Neural cell (in vitro differentiated cells): ENCODE data around the gene KCNIP4. TPM values are rescaled to one million over a fixed set of nuclear protein-coding genes. Genes with fewer than 3 reads are reported as not detected.

Experiments used
- H2AFZ ChIP-seq: fragments of 200-600, 300-800 bp; sonication (generic), shearing (Covaris generic); 2 replicates; pipeline ENCODE4 v1.6.0; 2014; ENCODE audit warnings: low read depth, mild to moderate bottlenecking, antibody characterized with exemption, low read length, moderate library complexity
- H3F3A ChIP-seq: fragments of 200-600 bp; shearing (Covaris generic); 2 replicates; pipeline ENCODE4 v1.6.1; 2016; ENCODE audit warnings: mild to moderate bottlenecking, moderate library complexity, mixed read lengths, antibody characterized with exemption, low read length; ENCODE audit not compliant: insufficient read depth, poor library complexity, severe bottlenecking
- H3K27ac ChIP-seq: fragments of 200-600, 300-800 bp; sonication (generic), shearing (Covaris generic); 2 replicates; pipeline ENCODE4 v1.5.1; 2014; ENCODE audit warnings: mild to moderate bottlenecking, low read length, moderate library complexity
- H3K27me3 ChIP-seq: fragments of 300-800, 200-600 bp; sonication (generic), shearing (Covaris generic); 2 replicates; pipeline ENCODE4 v1.6.0; 2014; ENCODE audit warnings: mild to moderate bottlenecking, low read depth, low read length, moderate library complexity; ENCODE audit not compliant: insufficient read depth
- H3K36me3 ChIP-seq: fragments of 300-800, 200-600 bp; sonication (generic), shearing (Covaris generic); 2 replicates; pipeline ENCODE4 v1.5.1; 2014; ENCODE audit warnings: mild to moderate bottlenecking, antibody characterized with exemption, low read length, moderate library complexity; ENCODE audit not compliant: insufficient read depth
- H3K4me2 ChIP-seq: fragments of 300-800, 200-600 bp; sonication (generic), shearing (Covaris generic); 2 replicates; pipeline ENCODE4 v1.6.0; 2014; ENCODE audit warnings: mild to moderate bottlenecking, low read length
- H3K4me3 ChIP-seq: fragments of 300-800, 200-600 bp; sonication (generic), shearing (Covaris generic); 2 replicates; pipeline ENCODE4 v1.5.1; 2014; ENCODE audit warnings: mild to moderate bottlenecking, low read length, moderate library complexity
- H3K79me2 ChIP-seq: fragments of 200-600 bp; shearing (Covaris generic); replicated peaks from 2 replicates; pipeline ENCODE4 v1.6.0; 2014; ENCODE audit warnings: mild to moderate bottlenecking, low read length, moderate library complexity; ENCODE audit not compliant: insufficient read depth
- H3K9ac ChIP-seq: fragments of 300-800, 200-600 bp; sonication (generic), shearing (Covaris generic); 2 replicates; pipeline ENCODE4 v1.6.1; 2016; ENCODE audit warnings: mild to moderate bottlenecking, low read length, mixed read lengths
- H3K9me2 ChIP-seq: fragments of 200-600 bp; shearing (Covaris generic); 2 replicates; pipeline ENCODE4 v1.6.1; 2016; ENCODE audit warnings: mild to moderate bottlenecking, low read length, mixed read lengths; ENCODE audit not compliant: insufficient read depth
- H3K9me3 ChIP-seq: fragments of 200-600, 300-800 bp; sonication (generic), shearing (Covaris generic); 2 replicates; pipeline ENCODE4 v1.6.1; 2016; ENCODE audit warnings: mild to moderate bottlenecking, mixed run types, low read length, moderate library complexity, mixed read lengths
- H4K20me1 ChIP-seq: fragments of 200-600 bp; shearing (Covaris generic); 2 replicates; pipeline ENCODE4 v1.6.1; 2016; ENCODE audit warnings: mild to moderate bottlenecking, mixed run types; ENCODE audit not compliant: insufficient read depth
- EP300 ChIP-seq: fragments of 450-650 bp; conservative IDR thresholded peaks from 2 replicates; pipeline ENCODE4 v1.6.1; 2014; ENCODE audit warnings: antibody characterized with exemption, mild to moderate bottlenecking, moderate library complexity; ENCODE audit not compliant: poor library complexity, severe bottlenecking
- EZH2 ChIP-seq: fragments of 200-600, 300-800 bp; shearing (Covaris generic), sonication (generic); IDR thresholded peaks from 2 replicates; pipeline ENCODE4 v1.6.1; 2014; ENCODE audit warnings: antibody characterized with exemption, low read length, borderline replicate concordance, mild to moderate bottlenecking; ENCODE audit not compliant: insufficient read depth, poor library complexity, severe bottlenecking
- MXI1 ChIP-seq: fragments of 450-650 bp; conservative IDR thresholded peaks from 2 replicates; pipeline ENCODE4 v1.6.1; 2014; ENCODE audit warnings: antibody characterized with exemption, mild to moderate bottlenecking; ENCODE audit not compliant: poor library complexity, severe bottlenecking
- POLR2AphosphoS5 ChIP-seq: IDR thresholded peaks from 2 replicates; pipeline ENCODE4 v1.6.1; 2012
- RAD21 ChIP-seq: fragments of 450-650 bp; conservative IDR thresholded peaks from 2 replicates; pipeline ENCODE4 v1.6.1; 2014; ENCODE audit warnings: antibody characterized with exemption, mild to moderate bottlenecking, moderate library complexity
- SMC3 ChIP-seq: fragments of 450-650 bp; conservative IDR thresholded peaks from 2 replicates; pipeline ENCODE4 v1.6.1; 2014; ENCODE audit warnings: antibody characterized with exemption, mild to moderate bottlenecking, moderate library complexity; ENCODE audit not compliant: poor library complexity
- TAF1 ChIP-seq: IDR thresholded peaks from 2 replicates; pipeline ENCODE4 v1.6.1; 2012; ENCODE audit warnings: low read depth
- polyA plus RNA-seq: library from polyadenylated mRNA; depleted of rRNA; stranded (reverse); fragments of >200 nt; gene quantifications from 2 replicates; pipeline ENCODE4 v1.2.3, GENCODE V29; 2014
- TF ChIP-seq, protein P1 (sequence below): fragments of 450-650 bp; IDR thresholded peaks from 2 replicates; pipeline ENCODE4 v1.5.1; 2014; ENCODE audit warnings: antibody characterized with exemption, mild to moderate bottlenecking, moderate library complexity; ENCODE audit not compliant: poor library complexity, severe bottlenecking
- TF ChIP-seq, protein P2 (sequence below): IDR thresholded peaks from 2 replicates; pipeline ENCODE4 v1.6.1; 2012; ENCODE audit warnings: borderline replicate concordance

Gene KCNIP4
- polyA plus RNA-seq, 1 donor from 2014 or later: 22.8 TPM

DNA sequence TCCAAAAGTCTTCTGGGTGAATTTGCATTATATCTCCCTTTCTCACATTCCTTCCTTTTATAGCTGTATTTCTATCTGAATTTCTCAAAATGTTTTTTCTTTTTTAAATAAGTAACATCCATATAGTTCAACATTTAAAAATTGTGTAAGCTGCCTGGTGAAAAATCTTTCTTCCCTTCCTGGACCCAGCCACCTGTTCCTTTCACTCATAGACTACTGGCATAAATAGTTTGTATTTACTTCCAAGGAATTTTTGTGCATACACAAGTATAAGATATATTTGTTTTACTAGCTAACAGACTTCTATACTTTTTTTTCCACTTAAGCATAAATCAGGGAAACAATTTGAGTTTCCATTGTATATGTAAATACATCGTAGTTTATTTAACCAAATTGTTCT lies 1212.6 kb downstream of the KCNIP4 start:
- TF ChIP-seq SMC3: no peak
- no peak for TF ChIP-seq MXI1
- no peak for TF ChIP-seq EZH2
- TF ChIP-seq, protein P1, sequence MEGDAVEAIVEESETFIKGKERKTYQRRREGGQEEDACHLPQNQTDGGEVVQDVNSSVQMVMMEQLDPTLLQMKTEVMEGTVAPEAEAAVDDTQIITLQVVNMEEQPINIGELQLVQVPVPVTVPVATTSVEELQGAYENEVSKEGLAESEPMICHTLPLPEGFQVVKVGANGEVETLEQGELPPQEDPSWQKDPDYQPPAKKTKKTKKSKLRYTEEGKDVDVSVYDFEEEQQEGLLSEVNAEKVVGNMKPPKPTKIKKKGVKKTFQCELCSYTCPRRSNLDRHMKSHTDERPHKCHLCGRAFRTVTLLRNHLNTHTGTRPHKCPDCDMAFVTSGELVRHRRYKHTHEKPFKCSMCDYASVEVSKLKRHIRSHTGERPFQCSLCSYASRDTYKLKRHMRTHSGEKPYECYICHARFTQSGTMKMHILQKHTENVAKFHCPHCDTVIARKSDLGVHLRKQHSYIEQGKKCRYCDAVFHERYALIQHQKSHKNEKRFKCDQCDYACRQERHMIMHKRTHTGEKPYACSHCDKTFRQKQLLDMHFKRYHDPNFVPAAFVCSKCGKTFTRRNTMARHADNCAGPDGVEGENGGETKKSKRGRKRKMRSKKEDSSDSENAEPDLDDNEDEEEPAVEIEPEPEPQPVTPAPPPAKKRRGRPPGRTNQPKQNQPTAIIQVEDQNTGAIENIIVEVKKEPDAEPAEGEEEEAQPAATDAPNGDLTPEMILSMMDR: no peak
- TF ChIP-seq, protein P2, sequence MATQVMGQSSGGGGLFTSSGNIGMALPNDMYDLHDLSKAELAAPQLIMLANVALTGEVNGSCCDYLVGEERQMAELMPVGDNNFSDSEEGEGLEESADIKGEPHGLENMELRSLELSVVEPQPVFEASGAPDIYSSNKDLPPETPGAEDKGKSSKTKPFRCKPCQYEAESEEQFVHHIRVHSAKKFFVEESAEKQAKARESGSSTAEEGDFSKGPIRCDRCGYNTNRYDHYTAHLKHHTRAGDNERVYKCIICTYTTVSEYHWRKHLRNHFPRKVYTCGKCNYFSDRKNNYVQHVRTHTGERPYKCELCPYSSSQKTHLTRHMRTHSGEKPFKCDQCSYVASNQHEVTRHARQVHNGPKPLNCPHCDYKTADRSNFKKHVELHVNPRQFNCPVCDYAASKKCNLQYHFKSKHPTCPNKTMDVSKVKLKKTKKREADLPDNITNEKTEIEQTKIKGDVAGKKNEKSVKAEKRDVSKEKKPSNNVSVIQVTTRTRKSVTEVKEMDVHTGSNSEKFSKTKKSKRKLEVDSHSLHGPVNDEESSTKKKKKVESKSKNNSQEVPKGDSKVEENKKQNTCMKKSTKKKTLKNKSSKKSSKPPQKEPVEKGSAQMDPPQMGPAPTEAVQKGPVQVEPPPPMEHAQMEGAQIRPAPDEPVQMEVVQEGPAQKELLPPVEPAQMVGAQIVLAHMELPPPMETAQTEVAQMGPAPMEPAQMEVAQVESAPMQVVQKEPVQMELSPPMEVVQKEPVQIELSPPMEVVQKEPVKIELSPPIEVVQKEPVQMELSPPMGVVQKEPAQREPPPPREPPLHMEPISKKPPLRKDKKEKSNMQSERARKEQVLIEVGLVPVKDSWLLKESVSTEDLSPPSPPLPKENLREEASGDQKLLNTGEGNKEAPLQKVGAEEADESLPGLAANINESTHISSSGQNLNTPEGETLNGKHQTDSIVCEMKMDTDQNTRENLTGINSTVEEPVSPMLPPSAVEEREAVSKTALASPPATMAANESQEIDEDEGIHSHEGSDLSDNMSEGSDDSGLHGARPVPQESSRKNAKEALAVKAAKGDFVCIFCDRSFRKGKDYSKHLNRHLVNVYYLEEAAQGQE: no peak
- Histone ChIP-seq H3K9me3 (peaks cover 17% of the 10 kb centered on the region), H3K9me2 (no peaks in the 10 kb centered on the region), H3F3A (no peaks in the 10 kb centered on the region), H2AFZ (no peak overlapping the region), H3K36me3 (peaks cover 15% of the 10 kb centered on the region), H3K27me3 (no peaks in the 10 kb centered on the region), H4K20me1 (no peaks in the 10 kb centered on the region), H3K4me2 (no peak overlapping the region), H3K9ac (no peak overlapping the region), H3K27ac (no peak overlapping the region), H3K4me3 (no peak overlapping the region), H3K79me2 (no peaks in the 10 kb centered on the region)

- no peaks in the 10 kb centered on the region for H3F3A ChIP-seq
- H3K27ac ChIP-seq: no peak overlapping the region
- H3K4me2 ChIP-seq: no peak overlapping the region
- H2AFZ ChIP-seq: no peak overlapping the region
- H3K4me3 ChIP-seq: no peak overlapping the region
- no peak for TF ChIP-seq EP300
- no peak for TF ChIP-seq SMC3
- TF ChIP-seq EZH2: no peak
- TF ChIP-seq, protein P2: no peak
- no peak for TF ChIP-seq RAD21
- TF ChIP-seq POLR2AphosphoS5: no peak
- TF ChIP-seq MXI1: no peak
- TF ChIP-seq TAF1: no peak
- TF ChIP-seq, protein P1: no peak
- no peaks in the 10 kb centered on the region for H3K79me2 ChIP-seq
- no peak overlapping the region for H3K9ac ChIP-seq
- H4K20me1 ChIP-seq: no peaks in the 10 kb centered on the region
- no peaks in the 10 kb centered on the region for H3K9me2 ChIP-seq
- H3K9me3 ChIP-seq: no peaks in the 10 kb centered on the region
- peaks cover 11% of the 10 kb centered on the region for H3K36me3 ChIP-seq
- no peaks in the 10 kb centered on the region for H3K27me3 ChIP-seq
Measured at GRCh38 chr4:20724915-20725314, 1223.7 kb downstream of the KCNIP4 start.
